GM21723 (cell line): ENCODE data around the gene ZC3H4.

Experiments
- ATAC-seq: cut with Tn5 transposase; IDR thresholded peaks from one replicate; pipeline ENCODE4 v1.9.1; 2021; ENCODE audit warnings: mild to moderate bottlenecking, moderate library complexity; ENCODE audit not compliant: unreplicated experiment

ZC3H4 gene

DNA sequence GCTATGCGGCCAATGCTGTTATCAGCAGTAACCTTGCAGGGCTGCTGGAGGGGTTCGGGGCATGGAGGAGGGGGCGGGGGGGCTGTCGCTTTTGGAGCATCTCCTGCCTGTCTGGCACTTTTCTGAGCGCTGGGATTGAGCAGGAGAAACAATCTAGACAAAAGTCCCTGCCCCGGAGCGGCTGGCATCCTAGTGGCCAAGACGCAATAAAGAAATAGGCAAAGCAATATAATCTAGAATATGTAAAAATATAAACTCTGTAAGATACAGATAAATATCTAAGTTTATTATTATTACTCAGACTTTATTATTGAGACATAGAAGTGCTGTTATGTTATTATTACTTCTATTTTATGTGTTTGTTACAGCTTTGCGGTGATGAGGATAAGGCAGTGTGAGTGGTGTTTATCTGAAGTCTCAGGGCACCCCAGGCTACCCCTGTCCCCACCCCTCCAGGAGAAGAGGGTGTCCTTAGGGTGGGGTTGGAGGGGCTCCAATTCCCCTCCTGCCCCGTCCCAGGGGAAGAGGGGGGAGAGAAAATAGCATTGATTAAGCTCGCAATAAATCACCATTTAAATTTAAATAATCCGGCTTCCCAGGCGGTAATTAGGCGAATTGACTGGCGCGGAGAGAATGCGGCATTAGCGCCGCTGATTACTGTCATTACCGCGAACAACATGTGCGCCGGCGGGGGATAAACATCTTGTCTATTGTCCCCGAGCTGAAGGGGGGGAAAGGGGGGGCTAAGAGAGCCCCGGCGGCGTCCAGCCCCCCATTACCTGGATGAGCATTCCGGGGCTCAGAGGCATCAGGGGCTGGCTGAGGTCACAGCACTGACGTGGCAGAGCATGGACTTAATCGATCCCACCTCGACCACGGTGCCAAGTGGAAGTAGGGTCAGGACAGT lies 90.8 kb downstream of the ZC3H4 start:
- no peak for ATAC-seq

DNA sequence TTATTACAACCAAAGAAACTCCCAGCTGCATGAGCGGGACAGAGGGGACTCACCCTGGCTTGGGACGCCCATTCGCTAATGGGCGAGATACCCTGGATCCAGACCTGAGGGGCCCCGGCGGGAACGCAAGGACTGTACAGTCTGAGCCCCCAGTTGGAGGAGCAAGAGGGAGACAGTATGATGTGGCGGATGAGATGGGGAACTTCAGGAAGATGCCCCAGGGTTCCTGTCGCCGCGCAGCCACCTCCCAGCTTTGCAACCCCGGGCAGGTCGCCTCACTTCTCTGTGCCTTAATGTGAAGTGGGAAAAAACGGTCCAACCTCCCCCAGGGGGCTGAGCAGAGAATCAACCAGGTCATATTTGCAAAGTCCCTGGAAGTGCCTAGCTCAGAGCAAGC lies 91.4 kb downstream of the ZC3H4 start:
- no peak for ATAC-seq

DNA sequence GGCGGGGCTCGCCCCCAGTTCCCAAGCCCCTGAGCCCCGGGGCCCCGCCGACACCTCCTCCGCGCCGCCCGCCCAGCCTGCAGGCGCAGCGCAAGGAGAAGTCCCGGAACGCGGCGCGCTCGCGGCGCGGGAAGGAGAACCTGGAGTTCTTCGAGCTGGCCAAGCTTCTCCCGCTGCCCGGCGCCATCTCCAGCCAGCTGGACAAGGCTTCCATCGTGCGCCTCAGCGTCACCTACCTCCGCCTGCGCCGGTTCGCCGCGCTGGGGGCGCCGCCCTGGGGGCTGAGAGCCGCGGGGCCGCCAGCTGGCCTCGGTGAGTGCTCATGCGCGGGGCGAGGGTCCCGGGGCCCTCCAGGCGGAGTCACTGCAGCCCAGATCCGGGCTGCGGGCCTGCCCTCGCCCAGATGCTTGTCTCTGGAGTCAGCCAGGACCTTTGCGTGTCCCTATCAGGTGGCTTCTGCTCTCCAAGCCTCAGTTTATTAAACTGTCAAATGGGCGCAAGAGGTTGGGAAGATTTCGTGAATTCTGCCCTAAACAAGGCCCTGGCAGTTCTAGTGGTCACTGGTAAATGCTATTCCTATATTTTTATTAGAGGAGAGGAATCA lies 91.9 kb downstream of the ZC3H4 start:
- ATAC-seq: no peak

DNA sequence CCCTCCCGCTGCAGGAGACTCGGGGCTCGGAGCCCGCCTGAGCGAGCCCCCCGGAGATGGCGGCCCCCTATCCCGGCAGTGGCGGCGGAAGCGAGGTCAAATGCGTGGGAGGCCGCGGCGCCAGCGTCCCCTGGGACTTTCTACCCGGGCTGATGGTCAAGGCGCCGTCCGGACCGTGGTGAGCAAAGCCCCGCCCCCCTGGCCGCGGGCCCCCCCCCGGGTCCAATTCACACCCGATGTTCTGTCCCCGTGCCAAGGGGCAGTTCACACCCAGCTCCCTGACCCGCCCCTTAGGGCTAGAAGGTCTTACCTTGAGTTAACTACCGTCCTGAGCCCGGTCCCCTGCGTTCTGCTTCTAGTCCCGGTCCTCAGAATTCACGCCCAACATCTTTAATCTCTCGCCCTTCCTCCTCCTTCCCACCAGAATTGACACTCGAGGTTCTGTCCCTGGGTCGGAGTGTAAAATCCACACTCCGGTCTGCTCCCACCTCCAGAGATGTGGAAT lies 92.5 kb downstream of the ZC3H4 start:
- ATAC-seq: no peak

DNA sequence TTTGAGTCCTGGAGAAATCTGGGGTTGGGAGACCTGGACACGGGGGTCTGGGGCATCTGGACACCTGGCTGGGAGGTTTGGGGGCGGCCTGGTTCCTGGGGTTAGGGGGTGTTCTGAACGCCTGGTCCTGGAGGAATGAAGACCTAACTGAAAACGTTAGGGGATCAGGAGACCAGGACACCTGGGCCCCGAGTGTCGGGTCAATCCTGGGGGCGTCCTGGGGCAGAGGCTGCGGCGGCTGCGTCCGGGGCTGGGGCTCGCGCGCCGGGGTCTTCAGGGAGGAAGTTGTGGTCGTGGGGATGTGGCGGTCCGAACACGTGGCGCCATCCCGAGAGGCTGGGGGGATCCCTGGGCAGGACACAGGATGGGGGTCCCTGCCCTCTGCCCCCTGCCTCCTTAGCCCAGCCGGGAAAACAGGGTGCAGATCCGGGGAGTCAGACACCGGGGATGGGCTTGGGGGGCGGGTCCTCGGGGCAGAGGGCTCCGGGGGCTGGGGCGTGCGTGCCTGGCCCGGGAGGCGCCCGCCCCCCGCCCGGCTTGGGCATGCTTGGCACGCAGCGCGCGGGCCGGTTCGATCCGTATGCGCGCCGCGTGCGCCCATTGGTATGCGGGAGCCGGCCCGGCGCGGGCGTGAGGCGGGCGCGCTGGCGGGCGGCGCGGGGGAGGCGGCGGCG lies 93.3 kb downstream of the ZC3H4 start:
- no peak for ATAC-seq

DNA sequence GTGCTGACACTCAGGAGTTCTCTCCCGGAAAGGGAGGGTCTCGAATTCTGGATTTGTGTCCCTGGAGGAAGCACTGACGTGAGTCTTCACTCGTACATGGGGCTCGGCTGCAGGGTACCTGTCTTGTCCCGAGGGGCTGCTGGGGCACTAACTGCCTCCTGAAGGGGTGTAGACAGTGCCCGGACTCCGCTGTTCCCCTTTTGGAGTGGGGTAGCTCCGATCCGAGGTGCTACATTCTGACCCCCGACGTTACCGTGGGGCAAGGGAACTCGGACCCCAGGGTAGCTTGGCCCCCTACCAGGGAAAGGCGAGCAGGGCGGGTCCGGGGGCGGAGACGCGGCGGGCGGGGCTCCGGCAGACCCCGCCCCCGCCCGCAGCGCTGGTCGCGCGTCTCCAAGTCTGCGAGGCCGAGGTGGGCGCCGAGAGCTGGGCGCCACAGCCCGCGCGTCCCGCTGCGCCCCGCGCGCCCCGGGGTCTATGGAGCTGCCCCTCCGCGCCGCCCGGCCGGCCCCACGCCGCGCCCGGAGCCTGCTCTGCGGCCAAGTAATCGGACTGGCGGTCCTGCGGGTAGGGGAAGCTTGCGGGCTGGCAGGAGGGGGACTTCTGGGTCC lies 94.0 kb downstream of the ZC3H4 start, which contains the start of gene NPAS1:
NPAS1 (plus strand) TSS at position 407 of the 611 bp plus-strand sequence. CDS start 1,211 bp downstream, outside the sequence.
- ATAC-seq: no peak

DNA sequence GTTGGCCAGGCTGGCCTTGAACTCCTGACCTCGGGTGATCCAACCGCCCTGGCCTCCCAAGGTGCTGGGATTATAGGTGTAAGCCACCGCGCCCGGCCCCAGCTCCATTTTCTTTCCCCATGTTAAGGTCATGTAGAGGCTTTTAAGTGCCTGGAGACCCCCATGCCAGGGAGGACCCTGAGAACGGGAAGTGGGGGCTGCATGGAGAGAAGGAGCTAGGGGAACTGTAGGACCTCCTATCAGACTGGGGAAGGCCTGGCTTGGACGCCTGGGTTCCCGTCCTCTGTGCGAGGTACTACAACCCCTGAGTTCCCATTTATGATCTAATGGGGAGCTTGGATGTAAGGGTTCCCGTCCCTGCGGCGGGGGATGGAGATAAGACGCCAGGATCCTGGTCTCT lies 94.7 kb downstream of the ZC3H4 start:
- ATAC-seq: no peak
